H1 (cell line): ENCODE measurements around the gene DCLK1. TPM values are rescaled to one million over a fixed set of nuclear protein-coding genes. Genes with fewer than 3 reads are reported as not detected.

Experiments
- FOSL1 ChIP-seq: IDR thresholded peaks from 2 replicates; pipeline ENCODE4 v1.6.1; 2011; ENCODE audit warnings: mild to moderate bottlenecking, low read depth, low read length, moderate library complexity; ENCODE audit not compliant: insufficient read depth
- GABPA ChIP-seq: IDR thresholded peaks from 2 replicates; pipeline ENCODE4 v1.6.1; 2011; ENCODE audit warnings: mild to moderate bottlenecking, low read length, moderate library complexity, borderline replicate concordance; ENCODE audit not compliant: insufficient read depth
- NRF1 ChIP-seq: IDR thresholded peaks from 2 replicates; pipeline ENCODE4 v1.6.1; 2011; ENCODE audit warnings: mild to moderate bottlenecking, low read depth, low read length, improper control_type of control experiment
- SIRT6 ChIP-seq: IDR thresholded peaks from one replicate; pipeline ENCODE4 v1.7.1; 2012; ENCODE audit warnings: low read length, inconsistent platforms
- TAF7 ChIP-seq: optimal IDR thresholded peaks from 2 replicates; pipeline ENCODE3; 2011; ENCODE audit warnings: low read depth, mild to moderate bottlenecking, inconsistent platforms, low read length, moderate library complexity, borderline replicate concordance
- polyA plus RNA-seq, 7 experiments: library from polyadenylated mRNA; depleted of rRNA in 3 of 7; stranded (reverse) in 5 of 7; unstranded in 2 of 7; fragments of >200 nt in 5 of 7; fragments of 200-250 nt in 2 of 7; gene quantifications; 1 replicate in 5 of 7; 2 replicates in 1 of 7; 4 replicates in 1 of 7; pipeline versions ENCODE4 v1.2.1 to v1.2.3, GENCODE V29; 2011 to 2013; ENCODE audit warnings: missing spikeins in 2 of 7, mixed read lengths in 2 of 7
- total RNA-seq: library from RNA; stranded (reverse); fragmentation: NEBNext Ultra II Directional; extraction: Animal tissue kit (Norgen Biotek cat#: 25700); gene quantifications from 2 replicates; pipeline ENCODE4 v1.2.1, GENCODE V29; 2021

DCLK1 gene
- total and polyA plus RNA-seq, 2 of the 8 experiments (the other 6 are each of a cell fraction or from before 2014, with no cell fraction given): 22.8 to 41.0 TPM

DNA sequence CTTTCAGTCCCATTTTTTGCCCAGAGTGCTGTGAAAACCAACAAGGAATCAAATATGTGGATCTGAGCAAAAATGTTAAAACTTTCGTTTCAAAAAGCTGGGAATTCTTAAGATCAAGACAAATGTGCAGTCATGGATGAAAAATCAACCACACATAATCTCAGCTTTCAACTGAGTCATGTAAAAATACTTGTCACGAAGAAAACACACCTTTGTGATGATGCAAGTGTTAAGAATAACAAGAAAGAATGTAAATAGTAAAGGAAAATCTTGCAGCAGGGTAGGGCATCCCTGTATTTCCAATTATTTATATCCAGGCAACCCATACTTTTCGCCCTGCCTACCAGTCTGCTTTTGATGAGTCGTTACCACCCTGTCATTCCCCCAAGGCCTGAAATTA, 27.4 kb upstream of the DCLK1 start (continued):
- TF ChIP-seq TAF7: no peak
- TF ChIP-seq GABPA: no peak
- TF ChIP-seq NRF1: no peak
- no peak for TF ChIP-seq SIRT6
- no peak for TF ChIP-seq FOSL1
